Smooth muscle cell (in vitro differentiated cells): ENCODE measurements around the gene TXNRD1. TPM values are rescaled to one million over a fixed set of nuclear protein-coding genes. Genes with fewer than 3 reads are reported as not detected.

Source experiments
- DNase-seq: peaks from one replicate; lab custom pipeline; 2025; ENCODE audit not compliant: unreplicated experiment; lab: John Stamatoyannopoulos, UW
- H2AFZ ChIP-seq: fragments of 200-600 bp; sonication (generic); 2 replicates; pipeline ENCODE4 v1.6.0; 2016; ENCODE audit warnings: antibody characterized with exemption, low read depth, mild to moderate bottlenecking
- H3F3A ChIP-seq: fragments of 200-600 bp; sonication (generic); 2 replicates; pipeline ENCODE4 v1.6.0; 2017; ENCODE audit warnings: antibody characterized with exemption, low read depth
- H3K27ac ChIP-seq: fragments of 200-600 bp; sonication (generic); 2 replicates; pipeline ENCODE4 v1.5.1; 2016; ENCODE audit warnings: low read depth, mild to moderate bottlenecking
- H3K27me3 ChIP-seq: fragments of 200-600 bp; sonication (generic); 2 replicates; pipeline ENCODE4 v1.6.1; 2016; ENCODE audit warnings: low read depth, mild to moderate bottlenecking
- H3K36me3 ChIP-seq: fragments of 200-600 bp; sonication (generic); 2 replicates; pipeline ENCODE4 v1.5.1; 2016; ENCODE audit warnings: low read depth
- H3K4me1 ChIP-seq: fragments of 200-600 bp; sonication (generic); 2 replicates; pipeline ENCODE4 v1.5.1; 2016; ENCODE audit warnings: low read depth
- H3K4me2 ChIP-seq: fragments of 200-600 bp; sonication (generic); 2 replicates; pipeline ENCODE4 v1.6.0; 2016; ENCODE audit warnings: mild to moderate bottlenecking
- H3K4me3 ChIP-seq: fragments of 200-600 bp; sonication (generic); 2 replicates; pipeline ENCODE4 v1.5.1; 2016; ENCODE audit warnings: mild to moderate bottlenecking
- H3K79me2 ChIP-seq: fragments of 200-600 bp; sonication (generic); 2 replicates; pipeline ENCODE4 v1.6.0; 2016; ENCODE audit warnings: low read depth, mild to moderate bottlenecking
- H3K9ac ChIP-seq: fragments of 200-600 bp; sonication (generic); 2 replicates; pipeline ENCODE4 v1.6.0; 2016; ENCODE audit warnings: low read depth
- H3K9me3 ChIP-seq: fragments of 200-600 bp; sonication (generic); replicated peaks from 2 replicates; pipeline ENCODE4 v1.5.1; 2016; ENCODE audit warnings: low read depth
- H4K20me1 ChIP-seq: fragments of 200-600 bp; sonication (generic); 2 replicates; pipeline ENCODE4 v1.6.0; 2016; ENCODE audit warnings: low read depth
- CTCF ChIP-seq: fragments of 200-600 bp; sonication (generic); IDR thresholded peaks from 2 replicates; pipeline ENCODE4 v1.5.1; 2017; ENCODE audit warnings: borderline replicate concordance, mild to moderate bottlenecking, antibody characterized with exemption; ENCODE audit not compliant: insufficient read depth, poor library complexity, severe bottlenecking
- WGBS: methylation state at CpG from one replicate; pipeline ENCODE4 v1.1.7; 2016; ENCODE audit warnings: low lambda C conversion rate; 5-methylcytosine and 5-hydroxymethylcytosine counted together
- polyA plus RNA-seq: library from polyadenylated mRNA; unstranded; fragments of >200 nt; fragmentation: Nextera tagmentation; extraction: Ambion mirVana; gene quantifications from 2 replicates; pipeline ENCODE4 v1.2.1, GENCODE V29; 2016
- total RNA-seq: library from RNA; depleted of rRNA; stranded (reverse); fragments of >200 nt; gene quantifications from 2 replicates; pipeline ENCODE4 v1.2.3, GENCODE V29; 2014

TXNRD1 gene
- total and polyA plus RNA-seq, 2 experiments from 2014 or later: 31.1 to 61.7 TPM

- 69% methylated on average over 5 of the region's 5 CpGs for WGBS
- Histone ChIP-seq H3K79me2 (no peaks in the 10 kb centered on the region), H3K27ac (no peak overlapping the region), H3F3A (peaks cover 7% of the 10 kb centered on the region), H3K27me3 (no peaks in the 10 kb centered on the region), H3K4me3 (no peak overlapping the region), H3K36me3 (no peaks in the 10 kb centered on the region), H3K4me1 (no peaks in the 10 kb centered on the region), H4K20me1 (no peaks in the 10 kb centered on the region), H3K9ac (no peak overlapping the region), H2AFZ (no peak overlapping the region), H3K9me3 (no peaks in the 10 kb centered on the region), H3K4me2 (no peak overlapping the region)
- no peak for DNase-seq
- TF ChIP-seq CTCF: no peak
These were observed 145.6 kb downstream of the TXNRD1 start for GRCh38 chr12:104360983-104361707.

GRCh38 chr12:104365921-104366410, 150.4 kb downstream of the TXNRD1 start:
- no peaks in the 10 kb centered on the region for H3F3A ChIP-seq
- H3K4me1 ChIP-seq: no peaks in the 10 kb centered on the region
- H4K20me1 ChIP-seq: no peaks in the 10 kb centered on the region
- H3K27ac ChIP-seq: no peak overlapping the region
- no peak overlapping the region for H3K4me3 ChIP-seq
- no peak for TF ChIP-seq CTCF
- no peak overlapping the region for H3K4me2 ChIP-seq
- no peaks in the 10 kb centered on the region for H3K79me2 ChIP-seq
- H2AFZ ChIP-seq: no peak overlapping the region
- no peaks in the 10 kb centered on the region for H3K27me3 ChIP-seq
- no peak for DNase-seq
- no peak overlapping the region for H3K9ac ChIP-seq
- H3K9me3 ChIP-seq: no peaks in the 10 kb centered on the region
- H3K36me3 ChIP-seq: no peaks in the 10 kb centered on the region
- 97% methylated on average over 5 of the region's 5 CpGs for WGBS

- Histone ChIP-seq H3F3A (no peaks in the 10 kb centered on the region), H2AFZ (no peak overlapping the region), H3K9me3 (no peaks in the 10 kb centered on the region), H3K27ac (no peak overlapping the region), H3K4me1 (no peaks in the 10 kb centered on the region), H3K36me3 (no peaks in the 10 kb centered on the region), H4K20me1 (no peaks in the 10 kb centered on the region), H3K4me3 (no peak overlapping the region), H3K4me2 (no peak overlapping the region), H3K9ac (no peak overlapping the region), H3K27me3 (no peaks in the 10 kb centered on the region), H3K79me2 (no peaks in the 10 kb centered on the region)
- no peak for TF ChIP-seq CTCF
- WGBS: 98% methylated on average over 2 of the region's 2 CpGs
- DNase-seq: no peak
These were observed 154.1 kb downstream of the TXNRD1 start for GRCh38 chr12:104369708-104370107.
